Amniotic epithelial cell (primary cell): Measurements from ENCODE around the gene C1orf21.

Source experiments
- DNase-seq: peaks from one replicate; pipeline ENCODE4 v3.0.0-alpha.2; 2010; ENCODE audit warnings: low read depth

The C1orf21 gene

DNA sequence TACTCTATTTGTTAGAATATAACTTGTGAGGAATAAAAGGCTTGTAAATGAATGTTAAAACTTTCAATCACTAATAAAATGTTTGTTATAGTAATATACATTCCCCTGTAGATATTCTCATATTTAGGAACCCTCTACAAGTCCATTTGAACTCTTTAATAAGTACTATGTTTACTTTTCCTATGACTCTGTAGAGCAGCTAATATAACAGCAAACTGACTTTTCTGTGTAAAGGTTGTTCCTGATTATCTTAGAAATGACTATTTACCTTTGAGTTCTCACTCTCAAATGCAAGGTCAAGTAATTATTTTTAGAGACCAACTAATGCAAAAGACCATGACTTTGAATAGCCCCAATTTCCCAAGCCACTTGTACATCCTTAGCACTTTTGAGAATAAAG, 130.3 kb downstream of the C1orf21 start:
- DNase-seq: no peak

DNA sequence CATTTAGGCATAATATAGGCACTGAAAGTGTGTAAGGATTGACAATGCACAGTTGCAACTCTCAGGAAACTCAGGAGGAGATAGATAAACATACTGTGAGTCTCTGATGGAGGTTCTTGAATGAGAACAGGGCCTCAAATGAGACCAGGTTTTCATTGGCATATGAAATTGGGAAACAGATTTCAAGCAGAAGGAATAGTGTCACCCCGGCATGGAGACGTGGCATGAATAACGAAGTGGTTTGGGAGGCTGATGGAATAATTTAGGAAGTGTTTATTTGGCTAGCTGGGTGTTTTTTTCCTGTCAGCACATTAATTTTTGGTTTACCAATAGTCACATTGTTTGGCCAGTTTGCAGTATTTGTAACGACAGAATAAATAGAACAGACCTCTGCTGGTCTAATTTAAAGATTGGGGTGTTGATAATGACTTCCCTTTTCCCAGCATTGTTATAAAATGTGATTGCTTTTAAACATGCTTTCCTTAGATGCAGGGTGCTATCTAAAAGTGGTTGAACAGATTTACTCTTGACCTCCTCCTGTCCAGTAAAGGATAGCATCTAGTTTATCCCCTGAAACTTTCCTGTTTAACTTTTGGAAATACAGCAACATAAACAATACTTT, 132.0 kb downstream of the C1orf21 start:
- no peak for DNase-seq

DNA sequence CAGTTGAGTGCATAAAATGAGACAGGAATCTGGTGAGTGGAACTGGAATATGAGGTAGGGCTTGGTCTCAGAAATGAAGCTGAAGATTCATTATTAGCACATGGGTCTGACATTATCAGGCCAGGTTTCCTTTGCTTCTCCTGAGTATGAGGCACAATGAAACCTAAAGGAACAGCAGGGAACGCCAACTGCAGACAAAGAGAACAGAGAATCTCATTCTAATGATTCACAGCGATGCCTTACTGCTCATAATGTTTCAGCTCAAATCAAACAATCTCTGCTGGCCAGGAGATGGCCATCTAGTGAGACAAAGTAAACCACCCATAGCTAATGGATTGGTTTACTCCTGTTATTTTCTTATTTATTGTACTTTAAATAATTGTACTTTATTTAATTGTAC, 133.5 kb downstream of the C1orf21 start:
- no peak for DNase-seq

DNA sequence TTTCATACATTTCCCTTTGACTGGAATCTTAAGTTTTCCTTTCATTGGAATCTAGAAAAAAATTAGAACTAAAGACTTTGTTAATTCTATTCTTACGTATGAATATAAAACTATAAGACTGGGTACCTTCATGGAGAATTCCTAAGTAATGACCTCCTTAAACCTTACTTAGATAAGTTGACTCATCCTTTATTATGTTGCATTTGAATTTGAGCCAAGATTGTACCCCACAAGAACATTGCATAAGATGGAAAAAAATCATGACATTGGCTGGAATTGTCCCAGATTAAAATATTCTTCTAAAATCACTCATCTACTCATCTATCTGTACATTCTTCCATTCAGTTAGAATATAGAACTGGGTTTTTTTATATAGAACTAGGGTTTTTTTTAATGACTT, 137.4 kb downstream of the C1orf21 start:
- DNase-seq: peak; percentile 77

DNA sequence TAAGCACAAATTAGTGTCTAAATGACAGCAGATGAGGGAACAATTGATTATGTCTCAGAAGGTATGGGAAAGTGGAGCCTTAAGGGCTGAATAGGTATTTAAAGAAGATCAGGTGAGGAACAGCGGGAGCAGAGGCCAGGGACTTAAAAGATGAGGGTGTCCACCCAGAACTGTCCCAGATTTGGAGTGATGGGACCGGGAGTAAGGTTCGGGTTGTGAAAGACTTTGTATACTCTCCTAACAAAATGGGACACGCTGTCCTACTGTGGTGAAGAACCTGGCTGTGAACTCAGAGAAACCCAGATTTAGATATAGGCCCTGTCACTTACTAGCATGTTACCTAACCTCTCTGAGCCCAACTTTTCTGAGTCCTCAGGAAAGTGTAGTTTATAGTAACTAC, 140.6 kb downstream of the C1orf21 start:
- DNase-seq: no peak

DNA sequence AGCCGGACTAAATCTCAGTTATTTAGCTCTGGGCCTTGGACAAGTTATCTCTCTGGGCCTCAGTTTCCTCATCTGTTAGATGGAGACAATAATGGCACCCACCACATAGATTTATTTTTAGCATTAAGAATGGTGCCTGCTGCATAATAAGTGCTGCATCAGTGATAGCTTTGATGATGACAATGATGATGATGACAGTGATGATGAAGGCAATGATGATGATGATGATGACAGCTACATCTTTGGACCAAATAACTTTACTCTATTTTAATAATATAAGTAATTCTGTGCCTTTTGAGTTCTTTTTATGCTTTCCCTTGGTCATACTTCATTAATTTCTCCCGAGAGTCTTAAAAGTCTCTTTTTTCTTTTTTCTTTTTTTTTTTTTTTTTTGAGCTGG, 143.4 kb downstream of the C1orf21 start:
- DNase-seq: no peak

DNA sequence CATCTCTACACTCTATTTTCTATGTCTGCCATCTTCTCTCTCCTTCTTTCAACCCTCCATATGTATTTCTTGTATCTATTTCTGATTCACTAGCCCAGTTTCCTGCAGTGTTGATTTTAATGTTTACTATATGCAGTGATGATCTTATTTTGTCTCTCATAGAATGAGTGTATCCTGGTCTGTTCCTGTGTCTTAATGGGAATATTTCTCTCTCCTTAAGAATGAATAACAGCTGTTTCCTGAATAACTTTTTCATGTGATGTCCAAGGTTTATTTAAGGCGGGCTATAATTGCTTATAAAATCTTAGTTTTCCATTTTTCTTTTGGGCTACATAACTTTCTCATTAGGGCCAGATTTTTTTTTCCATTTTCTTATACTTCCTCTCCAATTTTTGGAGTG, 144.5 kb downstream of the C1orf21 start:
- DNase-seq: no peak

DNA sequence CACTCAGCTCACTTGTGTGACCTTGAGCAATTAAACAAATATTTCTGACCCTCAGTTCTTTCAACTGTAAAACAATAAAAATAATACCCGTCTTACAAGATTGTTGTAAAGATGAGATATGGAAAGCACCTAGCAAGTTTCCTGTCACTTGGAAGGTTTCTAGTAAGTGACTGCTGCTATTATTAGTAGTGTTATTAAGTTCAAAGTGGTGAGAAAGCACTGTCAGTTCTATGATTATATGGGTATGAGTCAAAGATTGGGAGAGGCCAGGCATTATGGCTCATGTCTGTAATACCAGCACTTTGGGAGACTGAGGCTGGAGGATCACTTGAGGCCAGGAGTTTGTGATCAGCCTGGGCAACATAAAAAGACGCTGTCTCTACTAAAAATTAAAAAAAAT, 145.4 kb downstream of the C1orf21 start:
- DNase-seq: no peak

DNA sequence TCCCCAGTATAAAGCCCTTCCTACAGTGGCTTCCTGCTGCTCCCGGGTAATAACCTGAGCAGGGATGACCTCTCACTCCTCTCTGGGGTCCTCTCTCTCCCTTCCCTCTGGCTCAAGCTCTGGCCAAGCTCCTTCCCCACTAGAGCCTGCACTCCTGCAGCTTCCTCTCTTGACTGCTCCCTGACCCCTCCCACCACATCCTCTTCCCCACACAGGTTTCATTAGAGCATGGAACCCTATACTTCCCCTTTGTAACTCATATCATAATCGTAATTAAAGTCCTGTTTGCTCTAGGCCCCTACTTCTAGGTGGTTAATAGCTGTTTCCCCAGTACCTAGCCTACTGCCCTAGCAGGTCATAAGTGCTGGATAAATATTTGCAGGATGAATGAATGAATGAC, 146.2 kb downstream of the C1orf21 start:
- DNase-seq: no peak

DNA sequence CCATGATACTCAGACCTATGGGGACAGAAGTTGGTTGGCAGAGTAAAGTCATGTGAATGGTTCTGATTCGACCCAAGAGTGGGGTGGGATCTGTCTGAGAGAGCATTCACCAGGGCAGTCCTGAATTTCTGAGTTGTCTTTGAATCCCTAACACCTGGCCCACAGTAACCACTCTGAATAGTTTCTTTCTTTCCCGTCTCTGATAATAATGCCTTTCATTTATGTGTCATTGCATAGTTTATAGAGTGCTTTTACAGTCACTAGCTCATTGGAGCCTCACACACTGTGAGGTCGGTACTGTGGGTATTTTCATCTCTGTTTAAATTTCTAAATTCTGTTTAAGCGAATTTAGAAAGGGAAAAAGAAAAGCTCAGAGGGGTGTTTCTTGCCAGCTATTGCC, 147.1 kb downstream of the C1orf21 start:
- no peak for DNase-seq

DNA sequence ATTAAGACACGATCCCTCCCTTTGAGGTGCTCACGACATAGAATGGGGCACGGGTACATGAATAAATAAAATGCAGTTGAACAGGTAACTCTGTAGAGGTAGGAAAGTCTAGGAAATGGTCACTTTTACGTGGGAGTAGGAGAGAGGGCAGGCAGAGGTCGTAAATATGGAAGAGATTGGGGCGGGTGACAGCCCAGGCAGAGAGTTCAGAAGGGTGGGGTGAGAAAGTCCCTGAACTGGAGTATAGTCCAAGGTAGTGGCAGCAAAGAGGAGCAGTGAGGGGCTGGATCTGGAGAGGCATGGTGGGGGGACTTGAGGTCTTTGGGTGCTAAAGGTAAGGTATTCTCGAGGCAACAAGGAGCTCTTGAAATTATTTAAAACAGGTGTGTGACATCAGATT, 147.9 kb downstream of the C1orf21 start:
- DNase-seq: no peak

DNA sequence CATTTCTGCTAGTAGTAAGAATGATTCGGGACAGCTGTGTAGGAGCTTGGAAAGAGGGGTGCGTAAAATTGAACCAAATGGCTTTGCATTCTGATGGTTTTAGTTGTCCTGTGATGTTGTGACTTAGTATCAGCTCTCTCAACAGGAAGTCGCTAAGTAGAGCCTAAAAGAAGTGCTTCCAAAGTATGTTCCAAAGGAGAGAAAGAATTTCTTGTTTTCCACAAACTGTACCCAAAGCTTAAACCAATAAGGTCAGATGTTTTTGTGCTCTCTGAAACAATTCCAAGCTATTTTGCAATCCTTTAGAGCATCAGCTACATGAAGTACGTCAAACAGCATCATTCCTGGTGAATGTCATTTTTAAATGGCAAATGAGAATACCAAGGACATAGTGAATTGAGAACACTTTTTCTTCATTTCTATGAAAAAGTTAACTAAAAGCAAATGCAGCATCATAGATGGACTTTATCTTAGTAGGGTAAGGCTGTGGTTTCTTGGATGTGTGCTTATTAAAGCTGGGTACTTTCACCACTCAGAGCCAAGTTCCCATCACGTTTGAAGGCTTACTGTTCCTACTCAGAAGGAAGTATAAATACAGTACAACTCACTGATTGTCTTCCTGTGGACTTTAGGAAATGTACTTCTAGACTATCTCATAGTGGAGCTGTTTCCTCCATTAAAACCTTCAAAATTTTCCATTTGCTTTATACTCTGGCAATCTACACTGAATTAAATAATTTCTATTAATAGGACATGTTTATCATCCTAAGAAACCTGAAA, 148.6 kb downstream of the C1orf21 start:
- peak; percentile 96 for DNase-seq

DNA sequence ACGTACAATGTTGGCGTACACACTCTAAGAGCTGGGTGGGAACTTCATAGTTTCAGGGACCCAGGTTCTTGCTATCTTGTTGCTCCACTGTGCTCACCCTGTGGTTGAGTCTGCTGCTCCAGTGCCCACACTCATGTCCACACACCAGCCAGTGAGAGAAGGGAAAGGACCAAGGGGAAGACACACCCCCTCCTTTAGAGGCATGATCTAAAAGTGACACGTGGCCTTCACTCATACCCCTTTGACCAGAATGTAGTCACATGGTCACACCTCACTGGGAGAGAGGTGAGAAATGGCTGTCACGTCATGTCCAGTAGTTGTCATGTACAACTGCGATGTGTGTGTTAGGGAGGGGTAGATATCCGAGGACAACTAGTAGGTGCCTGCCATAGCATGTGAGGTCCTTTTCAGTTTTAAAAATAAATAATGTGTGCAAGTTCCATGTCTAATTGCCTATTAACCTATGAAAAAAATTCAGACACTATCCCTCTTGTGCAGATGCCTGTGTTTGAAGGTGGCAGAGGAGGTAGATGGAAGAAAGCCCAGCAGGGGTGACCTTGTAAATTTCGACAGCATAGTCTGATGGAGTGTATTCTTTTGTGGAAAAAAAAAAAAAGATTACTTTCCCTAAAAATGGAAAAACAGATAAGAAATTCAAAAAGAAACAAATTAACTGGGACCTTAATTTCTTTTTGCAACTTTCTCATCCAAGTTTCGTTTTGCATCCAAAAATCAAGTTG, 149.6 kb downstream of the C1orf21 start:
- no peak for DNase-seq

DNA sequence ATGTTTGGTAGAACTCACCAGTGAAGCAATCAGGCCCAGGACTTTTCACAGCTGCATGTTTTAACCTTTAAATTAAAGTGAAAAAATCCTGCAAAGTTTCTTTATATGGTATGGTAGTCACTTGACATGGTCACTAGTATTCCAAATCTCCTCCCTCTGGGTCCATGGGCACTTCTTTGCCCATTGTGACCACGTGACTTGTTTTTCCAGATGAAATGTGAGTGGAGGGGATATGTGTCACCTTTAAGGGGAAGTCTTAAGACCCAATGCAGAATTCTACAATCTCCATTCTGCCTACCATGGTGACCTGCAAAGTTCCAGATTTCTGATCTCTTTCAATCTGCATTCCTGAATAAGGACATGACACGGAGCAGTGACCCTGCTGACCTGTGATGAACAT, 152.8 kb downstream of the C1orf21 start:
- DNase-seq: no peak

DNA sequence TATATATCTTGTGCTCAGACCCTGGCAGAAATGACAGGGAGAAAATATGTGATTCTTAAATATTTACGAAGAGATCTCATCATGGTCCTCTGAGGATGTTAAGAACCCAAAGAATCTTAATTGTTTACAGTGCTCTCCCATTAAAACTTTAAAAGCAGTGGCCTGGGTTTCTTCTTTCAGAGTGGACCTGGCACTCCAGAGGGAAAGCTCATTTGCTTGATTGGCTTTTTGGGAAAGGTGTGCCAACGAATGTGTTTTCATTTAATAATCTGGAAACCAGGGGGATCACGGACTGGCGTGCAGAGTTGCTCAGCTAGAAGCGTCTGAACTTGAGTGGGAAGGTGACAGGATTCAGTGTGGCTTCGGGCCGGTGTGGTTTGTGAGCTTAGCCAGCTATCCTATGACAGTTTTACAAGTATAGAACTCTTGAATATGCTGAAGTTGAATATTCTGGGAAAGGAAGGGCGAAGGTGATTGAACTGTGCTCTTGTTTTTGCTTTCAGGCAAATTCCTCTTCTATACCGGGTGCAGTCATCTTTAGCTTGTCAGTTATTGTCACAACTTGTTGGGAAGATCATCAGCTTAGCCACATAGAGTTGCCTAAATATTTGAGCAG, 154.8 kb downstream of the C1orf21 start:
- DNase-seq: no peak

DNA sequence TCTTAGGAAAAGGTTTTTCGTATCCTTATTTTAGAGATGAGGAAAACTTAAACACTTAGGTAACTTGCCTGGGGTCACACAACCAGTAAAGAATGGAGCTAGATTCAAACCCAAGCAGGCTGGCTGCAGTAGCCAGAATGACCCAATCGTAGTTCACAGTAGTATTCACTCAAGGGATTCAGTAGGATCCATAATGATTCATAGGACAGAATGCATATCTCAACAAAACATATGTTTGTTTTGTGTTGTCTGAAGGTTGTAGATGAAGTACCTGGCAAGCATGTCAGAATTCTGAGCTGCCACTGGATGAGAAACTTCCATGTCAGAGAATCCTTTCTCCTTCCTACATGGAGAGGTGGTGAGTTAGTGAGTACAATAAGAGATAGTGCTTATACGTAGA, 155.5 kb downstream of the C1orf21 start:
- DNase-seq: no peak

DNA sequence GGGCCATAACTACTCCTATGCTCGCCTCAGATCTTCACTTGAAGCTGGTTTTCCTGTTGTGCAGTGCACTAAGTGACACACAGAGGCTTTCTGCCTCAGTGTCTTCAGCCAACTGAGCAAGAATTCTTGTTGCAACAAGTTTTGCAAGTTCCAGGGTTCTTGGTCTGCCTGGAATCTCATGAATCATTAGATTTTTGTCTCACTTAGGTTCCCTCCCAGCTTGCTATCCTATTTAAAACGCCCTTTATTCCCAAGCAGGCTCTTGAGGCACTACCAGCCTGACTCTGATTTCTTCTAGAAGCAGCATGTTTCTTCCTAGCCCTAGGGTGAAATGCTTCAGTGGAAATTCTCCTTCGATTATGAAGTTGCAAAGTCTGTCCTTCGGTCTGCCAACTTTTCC, 158.8 kb downstream of the C1orf21 start:
- peak; percentile 86 for DNase-seq

DNA sequence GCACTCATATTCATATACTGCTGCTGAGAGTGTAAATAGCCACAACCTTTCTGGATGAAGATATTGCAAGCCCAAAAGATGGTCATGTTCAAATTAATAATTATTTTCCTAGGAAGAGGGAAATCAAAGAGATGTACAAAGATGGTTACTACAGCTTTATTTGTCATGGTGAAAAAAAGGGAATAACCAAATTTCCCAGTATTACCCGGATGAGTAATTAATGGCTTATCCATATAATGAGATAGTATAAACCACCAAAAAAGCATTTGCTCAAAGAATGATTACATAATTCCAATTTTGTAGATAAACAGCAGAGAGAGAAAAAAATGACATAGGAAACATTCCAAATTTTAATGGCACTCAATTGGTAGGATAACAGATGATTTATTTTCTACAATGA, 165.6 kb downstream of the C1orf21 start:
- DNase-seq: no peak

DNA sequence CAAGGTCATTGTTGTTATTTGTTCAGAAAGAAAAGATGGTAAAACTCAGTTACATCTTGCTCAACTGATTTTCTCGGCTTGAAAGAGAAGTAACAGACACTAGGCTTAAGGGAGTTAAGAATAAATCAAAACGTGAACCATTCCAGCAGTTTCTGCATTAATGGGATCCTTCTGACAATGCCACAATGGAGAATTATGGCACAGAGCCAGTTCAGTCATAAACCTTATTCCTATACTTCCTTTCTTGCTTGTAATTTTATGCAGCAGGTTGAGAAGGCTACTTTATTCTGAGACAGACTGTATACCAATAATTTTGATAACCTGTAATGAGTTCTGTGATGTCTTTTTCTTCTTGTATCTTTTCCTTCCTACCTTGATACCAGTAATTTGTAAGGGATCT, 167.0 kb downstream of the C1orf21 start:
- no peak for DNase-seq

DNA sequence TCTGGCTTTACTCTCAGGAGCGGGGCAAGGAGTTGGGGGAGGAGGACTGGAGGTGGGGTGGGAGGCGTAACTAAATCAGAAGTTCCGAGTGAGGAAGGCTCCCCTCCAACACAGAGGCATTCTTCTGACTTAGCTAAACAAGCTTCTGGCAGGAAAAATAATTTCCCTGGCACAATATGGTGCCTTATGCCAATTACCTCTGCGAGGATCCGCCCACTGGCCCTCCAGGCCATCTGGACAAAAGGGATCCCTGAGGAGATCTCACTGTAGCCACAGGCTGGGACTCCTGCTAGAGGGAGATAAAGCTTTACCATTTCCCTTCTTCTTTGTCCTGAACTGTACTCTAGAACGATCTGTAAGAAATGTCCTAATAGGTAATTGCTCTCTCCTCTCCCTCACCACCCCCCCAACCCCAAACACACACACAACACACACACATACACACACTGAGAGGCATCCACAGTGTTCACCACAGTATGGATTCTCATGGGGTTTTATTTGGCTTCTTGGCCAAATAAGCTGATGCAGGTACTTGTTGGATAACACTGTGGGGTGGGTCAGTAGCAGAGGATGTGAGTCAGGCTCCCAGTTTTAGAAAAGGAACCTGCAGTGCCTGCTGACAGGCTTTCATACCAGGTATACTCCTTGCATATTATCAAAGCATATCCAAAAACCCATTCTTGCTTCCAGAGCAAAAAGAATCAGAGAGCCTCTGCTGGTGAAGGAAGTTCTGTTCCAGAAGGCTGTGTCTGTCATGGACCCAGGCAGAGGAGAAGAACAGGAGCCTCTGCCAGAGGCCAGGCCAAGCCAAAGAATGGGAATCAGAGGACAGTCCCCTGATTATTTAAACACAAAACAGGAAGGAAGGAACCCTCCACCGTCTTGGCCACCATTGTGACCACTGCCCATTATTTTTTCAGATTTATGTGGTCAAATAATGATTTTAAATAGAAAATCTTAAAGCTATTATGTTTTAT, 169.1 kb downstream of the C1orf21 start:
- DNase-seq: no peak

DNA sequence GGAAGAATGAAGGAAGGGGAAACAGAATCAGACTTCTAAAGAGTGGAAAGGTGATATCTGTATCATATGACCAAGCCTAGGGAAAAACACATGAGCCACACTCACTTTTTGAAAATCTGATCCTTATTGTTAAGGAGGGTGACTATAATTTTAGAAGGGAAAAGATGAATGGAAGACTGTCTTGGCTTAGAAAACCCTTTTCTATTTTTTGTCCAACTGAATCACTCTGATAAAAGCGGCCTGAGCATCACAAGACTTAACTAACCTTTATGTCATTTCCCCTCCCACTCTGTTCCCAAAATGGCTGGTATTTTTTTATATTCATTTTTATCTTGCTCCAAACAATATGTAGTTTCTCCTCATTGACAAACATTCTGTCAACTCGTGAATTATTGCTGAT, 169.8 kb downstream of the C1orf21 start:
- no peak for DNase-seq
